ENCODE measurements around the gene TRIM37.

Gene TRIM37

GRCh38 chr17:59047616-59048015, 59.1 kb downstream of the TRIM37 start:
- in situ Hi-C loops (cut with HindIII; ENCODE audit: low sequenced_read_pairs) = no loop called here
- TF ChIP-seq CTCF (IDR thresholded peaks at IDR 0.05; ENCODE audit: low read depth, low read length, missing control alignments) = no peak

GRCh38 chr17:59046192-59046591, 60.5 kb downstream of the TRIM37 start:
- in situ Hi-C loops (cut with HindIII; ENCODE audit: low sequenced_read_pairs) = no loop called here
- H3K4me3 ChIP-seq (ENCODE audit: low read depth, low read length) = no peak overlapping the region
- no peak for TF ChIP-seq CTCF (IDR thresholded peaks at IDR 0.05; ENCODE audit: low read depth, low read length, missing control alignments)
- no peak for DNase-seq (ENCODE audit: low read depth)

More at GRCh38 chr17:59047616-59048015, 59.1 kb downstream of the TRIM37 start:
- no peak overlapping the region for H3K4me3 ChIP-seq (ENCODE audit: low read depth, low read length)
- DNase-seq (ENCODE audit: low read depth) = no peak

GRCh38 chr17:59038734-59039133, 67.9 kb downstream of the TRIM37 start:
- no peak for DNase-seq (ENCODE audit: low read depth)
- H3K4me3 ChIP-seq (ENCODE audit: low read depth, low read length) = no peak overlapping the region
- no peak for TF ChIP-seq CTCF (IDR thresholded peaks at IDR 0.05; ENCODE audit: low read depth, low read length, missing control alignments)
- in situ Hi-C loops (cut with HindIII; ENCODE audit: low sequenced_read_pairs) = no loop called here

- in situ Hi-C loops (cut with HindIII; ENCODE audit: low sequenced_read_pairs) = no loop called here
- H3K4me3 ChIP-seq (ENCODE audit: low read depth, low read length) = no peak overlapping the region
- TF ChIP-seq CTCF (IDR thresholded peaks at IDR 0.05; ENCODE audit: low read depth, low read length, missing control alignments) = no peak
- no peak for DNase-seq (ENCODE audit: low read depth)
Observed at GRCh38 chr17:59037960-59038359, 68.7 kb downstream of the TRIM37 start.

- H3K4me3 ChIP-seq (ENCODE audit: low read depth, low read length) = no peak overlapping the region
- no peak for DNase-seq (ENCODE audit: low read depth)
- in situ Hi-C loops (cut with HindIII; ENCODE audit: low sequenced_read_pairs) = no loop called here
- no peak for TF ChIP-seq CTCF (IDR thresholded peaks at IDR 0.05; ENCODE audit: low read depth, low read length, missing control alignments)
Observed at GRCh38 chr17:59030811-59031210, 75.9 kb downstream of the TRIM37 start.

GRCh38 chr17:59028328-59028727, 78.4 kb downstream of the TRIM37 start:
- DNase-seq (ENCODE audit: low read depth) = no peak
- TF ChIP-seq CTCF (IDR thresholded peaks at IDR 0.05; ENCODE audit: low read depth, low read length, missing control alignments) = no peak
- in situ Hi-C loops (cut with HindIII; ENCODE audit: low sequenced_read_pairs) = no loop called here
- no peak overlapping the region for H3K4me3 ChIP-seq (ENCODE audit: low read depth, low read length)

GRCh38 chr17:59027750-59028149, 78.9 kb downstream of the TRIM37 start:
- TF ChIP-seq CTCF (IDR thresholded peaks at IDR 0.05; ENCODE audit: low read depth, low read length, missing control alignments) = no peak
- in situ Hi-C loops (cut with HindIII; ENCODE audit: low sequenced_read_pairs) = no loop called here
- no peak overlapping the region for H3K4me3 ChIP-seq (ENCODE audit: low read depth, low read length)
- DNase-seq (ENCODE audit: low read depth) = no peak
